ENCODE measurements around the gene DRC1.

Gene DRC1

DNA sequence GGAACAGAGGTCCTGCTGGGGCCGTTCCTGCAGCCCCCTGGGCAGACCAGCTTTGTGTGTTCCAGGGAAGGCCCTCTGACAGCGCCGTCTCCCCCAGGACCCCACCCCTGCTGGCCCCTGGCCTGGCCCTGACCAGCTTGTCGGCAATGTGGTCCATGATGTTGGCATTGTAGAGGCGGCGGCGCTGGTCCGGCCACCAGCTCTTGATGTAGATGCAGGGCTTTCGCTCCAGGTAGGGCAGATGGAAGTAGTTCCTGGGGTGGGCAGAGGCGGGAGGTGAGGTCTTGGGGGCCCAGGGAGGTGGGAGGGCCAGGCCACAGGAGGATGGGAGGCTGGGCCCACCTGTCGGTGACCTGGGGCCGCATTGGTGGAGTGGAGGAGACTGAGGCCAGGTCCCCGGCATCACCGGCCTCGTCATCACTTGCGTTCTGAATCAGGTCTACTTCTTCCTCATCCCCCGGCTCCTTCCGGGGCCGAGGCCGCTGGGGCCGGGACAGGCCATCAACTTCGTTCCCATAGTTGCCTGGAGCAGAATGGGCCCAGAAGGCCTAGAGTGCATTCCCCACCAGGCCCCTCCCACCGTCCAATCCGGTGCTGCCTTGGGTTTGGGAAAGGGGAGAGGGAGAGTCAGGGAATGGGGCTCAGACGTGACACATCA, 77.5 kb downstream of the DRC1 start:
- DNase-seq, result no peak

DNA sequence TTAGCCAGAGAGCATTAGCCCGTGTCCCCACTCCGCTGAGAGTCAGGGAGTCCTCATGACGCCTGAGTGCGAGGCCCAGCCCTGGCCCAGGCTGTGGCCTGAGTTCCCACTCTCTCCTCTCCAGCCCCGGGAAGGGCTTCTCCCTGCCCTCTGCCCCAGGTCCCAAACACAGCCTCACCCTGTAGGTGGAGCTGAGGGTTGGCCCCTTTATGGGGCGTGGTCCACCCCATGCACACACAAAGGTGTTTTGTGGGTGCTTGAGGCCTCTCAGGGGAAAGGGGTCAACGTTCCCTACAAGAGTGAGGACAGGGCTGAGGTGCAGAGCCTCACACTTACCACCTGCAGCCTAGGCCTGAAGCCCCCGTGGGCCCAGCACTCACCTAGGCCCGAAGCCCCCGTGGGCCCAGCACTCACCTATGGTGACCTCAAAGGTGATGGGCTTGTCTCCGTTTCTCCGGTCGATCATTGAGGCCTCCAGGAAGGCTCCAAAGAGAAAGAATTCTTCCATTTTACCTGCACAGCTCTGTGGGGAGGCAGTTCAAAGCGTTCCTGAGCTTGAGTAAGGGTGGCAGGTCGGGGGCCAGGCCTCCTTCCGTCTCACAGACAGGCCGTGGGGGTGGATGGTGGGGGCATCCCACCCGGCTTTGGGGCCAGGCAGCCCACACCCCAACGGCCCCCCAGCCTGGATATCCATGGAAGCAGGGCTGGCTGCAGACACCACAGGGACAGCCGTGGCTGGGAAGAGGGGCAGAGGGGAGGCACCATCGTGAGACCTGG, 78.3 kb downstream of the DRC1 start:
- no peak for DNase-seq

DNA sequence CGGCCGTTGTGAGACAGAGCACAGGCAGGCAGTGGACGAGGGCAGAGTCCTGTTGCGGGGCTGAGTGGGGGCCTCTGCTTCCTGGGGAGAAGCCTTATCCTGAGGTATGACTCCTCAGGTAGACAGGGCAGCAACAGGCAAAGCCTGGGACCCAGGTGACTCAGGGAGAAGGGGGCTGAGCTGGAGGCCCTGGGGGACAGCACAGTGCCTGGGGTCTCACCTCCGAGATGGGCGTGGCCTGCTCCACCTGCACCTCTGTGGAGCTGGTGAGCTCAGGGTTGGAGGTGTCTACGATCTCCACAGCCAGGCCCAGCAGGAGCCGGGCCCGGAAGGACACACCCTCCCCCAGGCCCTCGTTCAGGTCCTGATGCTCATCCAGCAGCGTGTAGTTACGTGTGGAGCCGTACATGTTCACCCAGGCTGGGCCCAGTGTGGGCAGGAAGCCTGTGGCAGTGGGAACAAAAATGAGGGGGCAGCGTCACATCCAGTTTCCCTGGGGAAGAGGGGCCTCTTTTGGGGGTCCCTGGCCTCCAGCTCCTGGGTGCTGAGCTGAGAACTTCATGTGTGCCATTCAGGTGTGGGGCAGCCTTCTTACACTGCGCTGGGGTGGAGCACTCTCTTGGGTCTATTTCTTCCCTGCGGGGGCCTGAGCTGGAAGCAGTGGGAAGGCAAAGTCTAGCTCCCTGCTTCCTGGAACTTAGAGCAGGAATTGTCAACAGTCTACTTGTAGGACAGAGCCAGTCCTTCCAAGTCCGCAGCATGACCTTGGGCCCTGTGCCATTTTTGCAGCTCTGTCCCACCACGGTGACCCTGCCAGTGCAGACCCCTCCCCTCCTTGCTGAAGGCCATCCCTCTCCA, 79.1 kb downstream of the DRC1 start:
- no peak for DNase-seq

DNA sequence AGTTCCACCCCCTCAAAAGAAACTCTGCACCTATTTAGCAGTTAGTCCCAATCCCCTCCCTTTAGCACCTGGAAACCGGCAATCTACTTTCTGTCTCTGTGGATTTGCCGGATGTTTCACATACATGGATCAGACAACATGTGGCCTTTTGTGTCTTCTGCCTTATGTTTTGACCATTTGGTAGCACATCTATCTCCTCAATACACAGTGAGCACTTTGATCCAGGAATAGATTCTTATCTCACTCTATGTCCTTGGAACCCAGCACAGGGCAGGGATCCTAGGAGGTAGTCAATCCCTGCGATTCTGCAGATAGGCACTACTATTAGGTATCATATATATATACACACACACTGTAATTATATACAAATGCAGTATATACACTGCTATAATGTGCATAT, 80.0 kb downstream of the DRC1 start:
- DNase-seq, result no peak

DNA sequence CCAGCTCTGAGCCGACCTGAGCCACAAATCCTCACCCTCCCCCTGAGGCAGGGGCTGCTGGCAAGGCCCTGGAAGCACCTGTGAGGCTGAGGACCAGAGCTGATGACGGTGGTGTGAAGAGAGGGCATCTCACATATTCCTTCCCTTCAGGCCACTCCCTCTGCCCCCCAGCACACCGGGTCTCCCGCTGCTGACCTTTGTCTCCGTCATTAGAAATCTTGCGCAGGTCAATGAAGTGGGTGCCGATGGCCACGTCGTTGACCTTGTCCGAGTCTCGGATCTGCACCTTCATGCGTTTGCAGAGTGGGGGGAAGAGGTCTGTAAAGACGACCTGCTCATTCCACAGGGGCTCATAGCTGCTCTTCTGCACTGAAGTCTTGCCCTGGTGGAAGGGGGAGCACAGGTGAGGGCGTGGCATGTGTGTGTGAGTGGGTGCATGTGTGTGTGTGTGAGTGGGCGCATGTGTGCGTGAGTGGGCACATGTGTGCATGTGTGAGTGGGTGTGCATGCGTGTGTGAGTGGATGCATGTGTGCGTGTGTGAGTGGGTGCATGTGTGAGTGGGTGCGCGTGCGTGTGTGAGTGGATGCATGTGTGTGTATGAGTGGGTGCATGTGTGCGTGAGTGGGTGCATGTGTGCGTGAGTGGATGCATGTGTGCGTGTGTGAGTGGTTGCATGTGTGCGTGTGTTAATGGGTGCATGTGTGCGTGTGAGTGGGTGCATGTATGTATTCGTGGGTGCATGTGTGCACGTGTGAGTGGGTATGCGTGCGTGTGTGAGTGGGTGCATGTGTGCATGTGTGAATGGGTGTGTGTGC, 80.7 kb downstream of the DRC1 start:
- DNase-seq, result no peak

DNA sequence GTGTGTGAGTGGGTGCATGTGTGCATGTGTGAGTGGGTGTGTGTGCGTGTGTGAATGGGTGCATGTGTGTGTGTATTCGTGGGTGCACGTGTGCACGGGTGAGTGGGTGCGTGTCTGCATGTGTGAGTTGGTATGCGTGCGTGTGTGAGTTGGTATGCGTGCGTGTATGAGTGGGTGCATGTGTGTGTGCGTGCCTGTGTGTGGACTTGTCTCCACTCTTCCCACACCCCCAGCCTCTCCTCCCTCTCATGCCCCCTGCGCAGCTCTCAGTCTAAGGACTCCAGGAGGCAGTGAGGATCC, 81.3 kb downstream of the DRC1 start:
- no peak for DNase-seq

DNA sequence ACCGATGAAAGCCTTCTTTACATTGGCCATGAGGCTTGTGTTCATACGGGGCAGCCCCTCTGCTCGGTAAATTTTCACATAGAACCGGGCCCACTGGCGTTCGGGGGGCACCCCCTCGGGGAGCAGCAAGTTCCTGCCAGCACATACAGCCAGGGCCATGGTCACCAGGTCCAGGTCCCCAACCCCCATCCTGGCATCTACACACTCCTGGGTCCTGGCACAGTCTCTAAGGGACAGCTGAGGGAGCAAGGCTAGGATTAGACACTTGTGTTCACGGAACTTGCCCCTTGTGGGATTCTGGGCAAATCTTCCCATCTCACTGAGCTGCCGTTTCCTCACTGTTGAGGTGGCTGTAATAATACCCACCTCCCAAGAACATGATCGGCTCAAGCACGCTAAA, 81.8 kb downstream of the DRC1 start:
- DNase-seq, result no peak

DNA sequence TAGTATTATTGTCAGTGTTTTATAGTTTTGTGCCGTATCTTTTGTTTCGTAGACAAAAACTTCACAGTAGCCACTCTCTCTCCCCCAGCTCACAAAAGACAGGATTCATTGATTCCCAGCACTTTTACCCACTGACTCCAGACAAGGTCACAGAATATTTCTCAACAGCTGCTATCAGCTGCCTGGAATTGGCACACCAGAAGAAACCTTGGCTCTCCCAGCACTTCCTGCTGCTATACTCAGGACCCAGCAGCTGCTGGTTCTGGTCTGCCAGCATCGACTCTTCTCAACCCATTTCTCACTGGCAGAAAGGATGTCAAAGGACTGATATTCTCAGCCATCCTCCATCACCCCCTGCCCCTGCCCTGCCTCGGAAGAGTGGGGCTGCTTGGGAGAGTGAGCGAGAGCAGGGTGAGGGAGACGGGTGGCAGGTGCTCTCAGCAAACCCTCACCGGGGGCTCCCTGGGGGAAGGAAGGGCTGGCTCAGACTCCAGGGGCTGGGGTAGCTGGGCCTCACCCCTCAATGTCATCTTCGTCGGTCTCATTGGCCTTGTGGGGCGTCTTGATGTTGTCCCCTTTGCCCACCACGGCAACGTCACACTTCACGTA, 82.3 kb downstream of the DRC1 start:
- no peak for DNase-seq

DNA sequence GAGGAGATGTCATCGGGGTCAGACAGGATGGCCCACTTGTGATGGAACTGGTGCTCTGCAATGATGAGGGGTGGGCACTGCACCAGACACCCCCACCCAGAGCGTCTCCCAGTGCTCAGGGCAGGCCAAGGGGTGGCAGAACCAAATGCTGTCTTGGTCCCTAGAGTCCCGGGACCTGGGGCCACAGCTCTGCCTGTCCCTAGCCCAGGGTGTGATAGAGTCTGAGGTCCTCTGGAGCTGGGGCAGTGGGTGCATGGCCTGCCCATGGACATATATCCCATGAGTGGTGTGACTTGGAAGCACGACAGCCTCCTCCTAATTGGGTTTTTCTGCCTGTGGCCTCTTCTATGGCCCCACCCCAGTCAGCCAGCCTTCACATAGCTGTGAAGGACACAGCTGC, 82.9 kb downstream of the DRC1 start:
- no peak for DNase-seq

DNA sequence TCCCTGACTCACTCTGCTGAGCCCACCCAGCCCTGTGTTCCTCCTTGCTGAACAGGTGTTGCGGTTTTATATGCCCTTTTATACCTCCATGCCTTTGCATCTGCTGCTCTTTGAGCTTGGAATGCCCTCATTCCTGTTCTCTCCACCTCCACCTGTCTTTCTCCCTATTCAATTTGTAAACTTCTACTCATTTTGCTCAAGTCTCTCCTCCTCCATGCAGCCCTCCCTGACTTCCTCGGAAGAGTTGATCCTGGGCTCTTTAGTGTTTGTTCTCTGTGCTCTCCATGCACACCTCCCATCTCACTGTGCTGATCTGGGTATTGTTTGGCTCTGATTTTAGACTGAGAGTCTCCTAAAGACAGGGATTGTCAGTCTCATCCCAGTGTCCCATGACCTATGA, 83.4 kb downstream of the DRC1 start:
- no peak for DNase-seq

DNA sequence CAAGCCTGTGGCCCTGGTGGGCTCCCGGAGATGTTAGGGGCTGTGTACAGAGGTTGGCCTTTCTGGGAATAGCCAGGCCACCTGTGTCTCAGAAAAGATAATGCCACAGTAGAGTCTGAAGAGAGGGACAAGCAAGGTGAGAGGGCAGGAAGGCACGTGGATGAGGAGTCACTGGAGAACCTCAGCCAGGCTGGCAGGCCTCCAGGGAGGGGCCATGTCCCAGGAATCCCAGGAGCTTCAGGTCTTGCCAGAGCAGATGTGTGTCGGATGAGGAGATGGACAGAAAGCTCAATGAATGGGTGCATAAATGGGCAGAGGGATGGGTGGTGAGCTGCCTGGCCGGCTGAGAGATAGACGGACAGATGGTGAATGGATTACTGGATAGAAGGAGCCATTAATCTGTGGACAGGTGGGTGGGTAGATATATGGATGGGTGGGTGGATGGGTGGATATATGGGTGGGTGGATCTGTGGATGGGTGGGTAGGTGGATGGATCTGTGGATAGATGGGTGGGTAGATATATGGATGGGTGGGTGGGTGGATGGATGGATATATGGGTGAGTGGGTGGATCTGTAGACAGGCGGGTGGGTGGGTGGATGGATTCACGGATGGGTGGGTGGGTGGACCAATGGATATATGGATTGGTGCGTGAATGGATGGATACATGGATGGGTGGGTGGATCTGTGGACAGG, 84.2 kb downstream of the DRC1 start:
- DNase-seq, result no peak

DNA sequence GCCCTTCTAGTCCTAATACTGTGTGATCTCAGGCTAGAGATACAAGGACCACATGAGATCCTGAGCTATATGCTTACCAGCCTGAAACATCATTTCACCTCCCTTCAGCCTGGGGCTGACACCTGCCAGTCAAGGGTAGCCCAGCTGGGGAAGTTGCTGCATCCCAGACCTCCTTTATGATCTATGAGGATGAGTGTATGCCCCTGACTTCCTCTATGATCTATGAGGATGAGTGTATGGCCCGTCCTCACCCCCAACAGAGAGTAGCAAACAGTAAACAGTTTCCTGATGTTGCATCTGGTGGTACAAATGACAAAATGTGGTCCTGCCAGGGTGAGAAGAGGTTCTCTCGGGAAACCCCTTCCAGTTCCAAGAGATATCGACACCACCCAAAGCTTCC, 85.1 kb downstream of the DRC1 start:
- DNase-seq, result no peak

DNA sequence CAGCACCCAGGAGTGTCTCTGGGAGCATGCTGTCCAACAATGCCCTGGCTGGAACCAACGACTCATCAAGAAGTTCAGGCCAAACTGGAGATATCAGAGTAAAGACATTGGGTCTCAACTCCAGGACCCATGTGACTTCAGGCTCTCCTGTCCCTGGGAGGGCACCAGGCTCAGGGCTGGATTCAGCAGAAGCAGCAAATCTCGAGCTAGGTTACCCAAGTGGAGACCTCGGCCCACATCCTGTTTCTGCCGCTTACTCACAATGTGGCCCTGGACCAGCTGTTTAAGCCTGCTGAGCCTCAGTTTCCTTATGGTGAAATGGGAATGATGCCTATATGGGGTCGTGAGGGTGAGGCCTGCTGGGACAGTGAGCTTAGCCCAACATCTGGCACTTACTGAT, 85.5 kb downstream of the DRC1 start:
- no peak for DNase-seq

DNA sequence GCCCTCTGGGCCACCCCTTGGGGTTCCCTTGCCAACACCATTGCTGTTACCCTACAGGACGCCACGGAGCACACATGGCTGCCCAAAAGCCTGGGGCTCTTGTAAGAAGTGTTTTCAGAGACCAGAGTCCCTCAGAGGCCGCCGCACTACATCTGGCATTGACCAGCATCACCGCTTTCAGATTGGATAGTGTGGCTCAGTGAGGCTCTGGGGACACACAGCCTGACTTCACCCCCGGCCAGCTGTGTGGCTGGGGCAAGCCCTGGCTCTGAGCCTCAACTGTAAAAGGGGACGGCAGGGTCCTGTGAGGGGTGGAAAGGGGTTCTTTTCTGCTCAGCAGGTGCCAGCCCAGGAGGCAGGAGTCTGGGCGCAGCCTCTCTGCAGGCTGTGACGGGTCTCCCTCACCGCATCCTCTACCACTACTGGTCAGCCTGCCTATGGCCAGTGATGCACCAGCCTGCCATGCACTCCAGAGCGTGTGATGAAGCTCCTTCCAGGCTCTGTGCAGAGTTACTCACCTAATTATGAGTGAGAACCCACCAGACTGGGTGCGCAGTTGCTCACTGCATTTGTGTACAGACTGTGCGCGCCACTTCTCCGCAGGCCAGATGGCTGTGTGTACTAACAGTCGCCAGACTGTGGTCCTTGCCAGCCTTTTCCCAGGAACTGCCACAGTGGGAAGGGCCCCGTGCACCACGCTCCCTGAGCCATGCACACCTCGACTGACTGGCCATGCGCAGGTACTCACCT, 86.9 kb downstream of the DRC1 start:
- DNase-seq, result no peak

DNA sequence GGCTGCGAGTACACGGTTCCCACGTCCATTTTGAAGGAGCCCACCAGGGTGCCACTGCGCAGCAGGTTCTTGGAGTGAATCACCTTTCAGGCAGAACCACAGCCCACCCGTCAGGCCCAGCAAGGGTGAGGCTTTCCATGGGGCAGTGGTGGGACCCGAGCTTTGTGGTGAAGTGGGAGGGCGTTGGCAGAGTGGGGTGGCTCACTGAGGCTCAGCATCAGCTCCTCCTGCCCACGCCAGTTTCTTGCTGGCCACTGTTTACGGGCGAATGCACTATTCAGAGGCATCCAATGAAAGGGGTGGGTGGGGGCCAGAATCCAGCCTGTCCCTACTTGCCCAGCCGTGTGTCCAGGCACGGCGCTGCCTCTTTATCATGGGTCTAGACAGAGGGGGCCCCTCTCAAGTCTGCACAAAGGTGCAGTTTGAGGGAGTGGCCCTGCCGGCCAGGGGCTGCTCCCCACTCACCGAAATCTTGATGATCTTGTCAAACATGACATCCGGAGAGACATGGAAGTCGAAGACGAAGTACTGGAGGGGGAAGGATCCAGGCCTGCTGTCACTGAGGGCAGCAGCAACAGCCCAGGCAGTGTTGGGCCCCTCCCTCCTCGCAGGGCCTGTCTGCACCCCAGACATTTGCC, 87.6 kb downstream of the DRC1 start:
- no peak for DNase-seq

DNA sequence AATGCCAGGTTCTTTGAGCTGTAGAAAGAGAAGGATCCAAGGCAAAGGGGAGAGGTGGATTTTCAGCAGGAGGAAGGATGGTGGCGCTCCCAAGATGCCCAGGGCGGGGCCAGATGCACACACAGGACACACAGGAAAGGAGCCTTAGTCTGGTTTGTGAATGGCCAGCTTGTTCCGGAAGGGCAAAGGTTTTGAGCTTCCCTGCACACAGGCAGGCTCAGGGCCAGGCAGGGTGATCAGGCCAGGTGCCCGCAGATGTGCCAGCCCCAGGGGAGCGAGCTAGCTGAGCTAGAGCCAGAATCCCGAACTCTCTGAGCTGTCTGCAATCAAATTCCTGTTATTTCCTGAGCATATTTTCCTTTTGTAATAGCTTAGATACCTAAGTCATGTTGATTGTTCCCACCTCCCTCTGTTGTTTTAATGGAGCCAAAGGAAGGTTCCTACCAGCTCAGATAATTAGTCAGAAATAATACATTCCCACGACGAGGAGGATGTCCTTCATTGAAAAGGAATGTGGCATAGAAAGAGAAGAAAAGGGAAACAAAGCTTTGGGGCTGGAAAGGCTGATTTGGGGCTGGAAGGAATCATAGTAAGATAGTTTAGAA, 89.9 kb downstream of the DRC1 start:
- DNase-seq, result no peak

DNA sequence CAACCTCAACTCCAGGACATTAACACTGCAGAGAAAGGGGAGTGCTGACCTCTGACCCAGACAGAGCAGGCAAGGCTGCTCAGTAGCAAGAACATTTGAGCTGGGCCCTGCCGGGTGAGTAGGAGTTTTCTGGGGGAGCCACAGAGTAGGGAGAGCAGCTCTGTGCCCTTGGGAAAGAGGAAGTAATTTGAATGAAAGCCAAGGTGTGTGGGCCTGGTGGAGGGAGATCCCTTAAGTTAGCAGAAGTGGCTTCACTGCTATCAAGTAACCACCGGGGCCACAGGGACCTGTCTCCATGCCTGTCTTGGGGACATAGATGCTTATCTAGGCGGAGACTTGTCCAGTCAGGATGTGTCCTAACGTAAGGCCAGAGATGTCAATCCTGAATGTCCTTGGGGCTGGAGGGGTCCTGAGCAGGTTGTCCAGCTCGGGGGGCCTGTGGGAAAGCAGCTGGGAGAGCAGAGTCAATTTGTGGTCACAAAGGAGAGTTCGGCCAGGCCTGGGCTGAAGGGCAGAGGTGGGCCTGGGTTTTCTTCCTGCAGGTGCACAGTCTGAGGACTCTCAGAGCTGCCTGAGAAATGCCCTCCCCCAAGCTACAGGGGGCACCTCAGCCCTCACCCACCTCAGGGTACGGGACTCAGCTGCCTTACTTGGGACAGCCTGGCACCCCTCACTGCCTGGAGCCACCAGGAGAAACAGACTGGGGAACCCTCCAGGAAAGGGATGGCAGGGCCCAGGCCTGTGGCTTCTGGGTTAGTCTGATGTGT, 91.2 kb downstream of the DRC1 start:
- DNase-seq, result no peak

DNA sequence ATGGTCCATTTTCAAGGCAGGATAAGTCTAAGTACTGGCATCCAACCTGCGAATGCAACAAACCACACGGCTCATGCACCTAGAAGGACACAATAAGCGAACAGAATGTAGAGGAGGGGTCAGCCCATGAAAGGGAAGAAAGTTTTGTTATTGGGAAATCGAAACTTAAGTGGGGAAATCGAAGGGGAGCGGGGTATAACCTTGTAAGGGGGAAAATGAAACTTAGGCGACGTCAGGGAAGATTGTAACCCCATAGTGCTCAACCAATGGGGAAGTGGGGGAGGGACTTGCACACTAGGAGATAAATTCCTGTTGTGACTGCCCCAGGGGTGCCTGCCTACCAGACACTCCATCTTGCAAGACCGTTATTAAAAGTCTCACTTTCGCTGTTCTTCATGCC, 91.8 kb downstream of the DRC1 start:
- no peak for DNase-seq

DNA sequence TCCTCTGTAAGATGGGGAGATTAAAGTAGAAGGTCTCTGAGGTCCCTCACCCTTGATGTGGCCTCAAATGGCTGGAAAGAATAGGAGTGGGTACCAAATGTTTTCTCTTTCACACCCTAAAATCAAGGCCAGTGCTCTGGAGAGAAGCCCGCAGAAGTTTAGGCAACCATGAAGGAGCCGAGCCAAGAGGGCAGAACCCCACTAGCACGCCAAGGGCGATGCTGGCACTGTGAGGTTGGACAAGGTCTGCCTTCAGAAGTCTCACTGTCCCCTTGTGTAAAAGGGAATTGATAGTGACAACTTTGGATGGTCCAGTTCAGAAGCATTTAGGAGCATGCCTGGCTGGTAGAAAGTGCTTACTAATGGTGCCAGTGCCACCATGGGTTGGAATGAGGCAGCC, 92.5 kb downstream of the DRC1 start:
- DNase-seq, result no peak

DNA sequence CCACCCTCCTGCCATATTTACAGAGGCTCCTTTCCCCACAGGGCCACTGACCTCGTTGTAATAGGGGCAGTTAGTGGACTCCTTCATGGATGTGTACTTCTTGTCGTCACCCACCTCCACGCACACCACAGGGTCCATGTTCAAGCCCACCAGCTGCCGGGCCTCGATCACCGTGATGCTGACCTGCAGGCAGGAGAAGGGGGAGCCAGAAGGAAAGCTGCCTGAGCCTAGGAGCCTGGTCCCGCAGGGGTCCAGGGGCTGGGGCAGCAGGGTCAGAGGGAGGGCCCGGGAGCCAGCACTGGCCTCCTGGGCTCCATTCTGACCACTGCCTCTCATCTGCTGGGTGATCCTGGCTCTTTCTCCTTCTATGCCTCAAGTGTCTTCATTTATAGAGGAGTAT, 93.2 kb downstream of the DRC1 start:
- no peak for DNase-seq
